ENCODE results near the gene ILDR2. TPM values are rescaled to one million over a fixed set of nuclear protein-coding genes. Genes with fewer than 3 reads are reported as not detected.

Gene ILDR2
- total RNA-seq (10 to 100 TPM; 18.8 to 27.6 TPM), polyA plus RNA-seq (ENCODE audit: insufficient read length in 2 of 2) (10 to 100 TPM; 16.3 to 22.2 TPM)
- long read RNA-seq, donor 1, full-length matches to known transcripts, result 1 of 1 reads
- long read RNA-seq, donor 1, partial matches to known transcripts, result 0 of 1 reads
- long read RNA-seq, donor 1, other reads (novel, unspliced or antisense), result 0 of 1 reads
- long read RNA-seq, donor 2, full-length matches to known transcripts, result 2 of 2 reads
- long read RNA-seq, donor 2, partial matches to known transcripts, result 0 of 2 reads
- long read RNA-seq, donor 2, other reads (novel, unspliced or antisense), result 0 of 2 reads
- long read RNA-seq, donor 3, full-length matches to known transcripts, result 1 of 1 reads
- long read RNA-seq, donor 3, partial matches to known transcripts, result 0 of 1 reads
- long read RNA-seq, donor 3, other reads (novel, unspliced or antisense), result 0 of 1 reads
- long read RNA-seq, donor 4, result 0 reads

GRCh38 chr1:166975361-166976129, at the start of gene ILDR2:
Gene ILDR2, minus strand, starts transcription at chr1:166975540. Its CDS starts 272 bp downstream, at chr1:166975268.
- Histone ChIP-seq H3K27me3 (ENCODE audit: control insufficient read depth, insufficient read depth, low read length) (peaks cover 26% of the 10 kb centered on the region), H3K9me3 (ENCODE audit: control insufficient read depth, insufficient read depth, low read length) (no peaks in the 10 kb centered on the region), H3K4me1 (ENCODE audit: control insufficient read depth, insufficient read depth, low read length) (peaks cover 15% of the 10 kb centered on the region), H3K4me3 (ENCODE audit: low read depth, low read length) (peak within 1 kb of the TSS; percentile 62), H3K36me3 (ENCODE audit: control insufficient read depth, insufficient read depth, low read length) (no peaks in the 10 kb centered on the region), H3K27ac (ENCODE audit: low read depth, low read length) (peak within 1 kb of the TSS; percentile 52)
- 0% methylated on average over 92 of the region's 97 CpGs for WGBS (ENCODE audit: insufficient coverage)
- DNase-seq (ENCODE audit: low read depth in 4 of 6, low spot score in 6 of 6), result peak in 5 of 6 donors; percentile 17 to 79 (median 29)

- no peak overlapping the region for H3K27ac ChIP-seq (ENCODE audit: low read depth, low read length)
- DNase-seq (ENCODE audit: low read depth in 4 of 6, low spot score in 6 of 6), result no peak
- WGBS (ENCODE audit: insufficient coverage), result no CpG with 5 or more reads among the region's 1 CpG
These were observed 47.0 kb upstream of the ILDR2 start for GRCh38 chr1:167022384-167022783.

GRCh38 chr1:167016100-167016750, 40.9 kb upstream of the ILDR2 start:
- Histone ChIP-seq H3K27ac (ENCODE audit: low read depth, low read length) (no peak overlapping the region), H3K4me3 (ENCODE audit: low read depth, low read length) (no peak overlapping the region), H3K9me3 (ENCODE audit: control insufficient read depth, insufficient read depth, low read length) (no peaks in the 10 kb centered on the region), H3K36me3 (ENCODE audit: control insufficient read depth, insufficient read depth, low read length) (no peaks in the 10 kb centered on the region), H3K27me3 (ENCODE audit: control insufficient read depth, insufficient read depth, low read length) (no peaks in the 10 kb centered on the region), H3K4me1 (ENCODE audit: control insufficient read depth, insufficient read depth, low read length) (no peaks in the 10 kb centered on the region)
- no peak for DNase-seq (ENCODE audit: low read depth in 4 of 6, low spot score in 6 of 6)
- WGBS (ENCODE audit: insufficient coverage), result no CpG with 5 or more reads among the region's 6 CpGs

More at GRCh38 chr1:167022384-167022783, 47.0 kb upstream of the ILDR2 start:
- Histone ChIP-seq H3K36me3 (ENCODE audit: control insufficient read depth, insufficient read depth, low read length) (no peaks in the 10 kb centered on the region), H3K27me3 (ENCODE audit: control insufficient read depth, insufficient read depth, low read length) (no peaks in the 10 kb centered on the region), H3K4me1 (ENCODE audit: control insufficient read depth, insufficient read depth, low read length) (no peaks in the 10 kb centered on the region), H3K4me3 (ENCODE audit: low read depth, low read length) (no peak overlapping the region), H3K9me3 (ENCODE audit: control insufficient read depth, insufficient read depth, low read length) (no peaks in the 10 kb centered on the region)

- Histone ChIP-seq H3K36me3 (ENCODE audit: control insufficient read depth, insufficient read depth, low read length) (no peaks in the 10 kb centered on the region), H3K9me3 (ENCODE audit: control insufficient read depth, insufficient read depth, low read length) (no peaks in the 10 kb centered on the region), H3K27ac (ENCODE audit: low read depth, low read length) (no peak overlapping the region), H3K27me3 (ENCODE audit: control insufficient read depth, insufficient read depth, low read length) (no peaks in the 10 kb centered on the region), H3K4me3 (ENCODE audit: low read depth, low read length) (no peak overlapping the region), H3K4me1 (ENCODE audit: control insufficient read depth, insufficient read depth, low read length) (no peaks in the 10 kb centered on the region)
- WGBS (ENCODE audit: insufficient coverage), result 73% methylated on average over 5 of the region's 8 CpGs
- DNase-seq (ENCODE audit: low read depth in 4 of 6, low spot score in 6 of 6), result no peak
These were observed 38.0 kb upstream of the ILDR2 start for GRCh38 chr1:167013108-167013929.

GRCh38 chr1:167012570-167012969, 37.2 kb upstream of the ILDR2 start:
- no peak for DNase-seq (ENCODE audit: low read depth in 4 of 6, low spot score in 6 of 6)
- Histone ChIP-seq H3K9me3 (ENCODE audit: control insufficient read depth, insufficient read depth, low read length) (no peaks in the 10 kb centered on the region), H3K4me1 (ENCODE audit: control insufficient read depth, insufficient read depth, low read length) (no peaks in the 10 kb centered on the region), H3K27me3 (ENCODE audit: control insufficient read depth, insufficient read depth, low read length) (no peaks in the 10 kb centered on the region), H3K36me3 (ENCODE audit: control insufficient read depth, insufficient read depth, low read length) (no peaks in the 10 kb centered on the region), H3K27ac (ENCODE audit: low read depth, low read length) (no peak overlapping the region), H3K4me3 (ENCODE audit: low read depth, low read length) (no peak overlapping the region)
- WGBS (ENCODE audit: insufficient coverage), result 91% methylated on average over 2 of the region's 2 CpGs

GRCh38 chr1:167011560-167012191, 36.3 kb upstream of the ILDR2 start:
- Histone ChIP-seq H3K27me3 (ENCODE audit: control insufficient read depth, insufficient read depth, low read length) (no peaks in the 10 kb centered on the region), H3K4me3 (ENCODE audit: low read depth, low read length) (no peak overlapping the region), H3K9me3 (ENCODE audit: control insufficient read depth, insufficient read depth, low read length) (no peaks in the 10 kb centered on the region), H3K27ac (ENCODE audit: low read depth, low read length) (no peak overlapping the region), H3K4me1 (ENCODE audit: control insufficient read depth, insufficient read depth, low read length) (no peaks in the 10 kb centered on the region), H3K36me3 (ENCODE audit: control insufficient read depth, insufficient read depth, low read length) (no peaks in the 10 kb centered on the region)
- DNase-seq (ENCODE audit: low read depth in 4 of 6, low spot score in 6 of 6), result no peak
- WGBS (ENCODE audit: insufficient coverage), result no CpG with 5 or more reads among the region's 1 CpG

GRCh38 chr1:167003711-167004110, 28.4 kb upstream of the ILDR2 start:
- no peaks in the 10 kb centered on the region for H3K4me1 ChIP-seq (ENCODE audit: control insufficient read depth, insufficient read depth, low read length)
- DNase-seq (ENCODE audit: low read depth in 4 of 6, low spot score in 6 of 6), result no peak
- H3K27me3 ChIP-seq (ENCODE audit: control insufficient read depth, insufficient read depth, low read length), result no peaks in the 10 kb centered on the region
- no CpG with 5 or more reads among the region's 2 CpGs for WGBS (ENCODE audit: insufficient coverage)
- no peak overlapping the region for H3K4me3 ChIP-seq (ENCODE audit: low read depth, low read length)
- H3K9me3 ChIP-seq (ENCODE audit: control insufficient read depth, insufficient read depth, low read length), result peaks cover 3% of the 10 kb centered on the region
- no peak overlapping the region for H3K27ac ChIP-seq (ENCODE audit: low read depth, low read length)
- H3K36me3 ChIP-seq (ENCODE audit: control insufficient read depth, insufficient read depth, low read length), result no peaks in the 10 kb centered on the region

- Histone ChIP-seq H3K27ac (ENCODE audit: low read depth, low read length) (no peak overlapping the region), H3K9me3 (ENCODE audit: control insufficient read depth, insufficient read depth, low read length) (peaks cover 3% of the 10 kb centered on the region), H3K36me3 (ENCODE audit: control insufficient read depth, insufficient read depth, low read length) (no peaks in the 10 kb centered on the region), H3K4me1 (ENCODE audit: control insufficient read depth, insufficient read depth, low read length) (no peaks in the 10 kb centered on the region), H3K27me3 (ENCODE audit: control insufficient read depth, insufficient read depth, low read length) (no peaks in the 10 kb centered on the region), H3K4me3 (ENCODE audit: low read depth, low read length) (no peak overlapping the region)
- WGBS (ENCODE audit: insufficient coverage), result no CpG with 5 or more reads among the region's 2 CpGs
- no peak for DNase-seq (ENCODE audit: low read depth in 4 of 6, low spot score in 6 of 6)
These were observed 27.0 kb upstream of the ILDR2 start for GRCh38 chr1:167002354-167002753.

Measured in spinal cord (tissue), 10 donors.